Amniotic stem cell (primary cell): ENCODE results near the gene CEP104.
"Not testable (repeated sequence)": the region's sequence is repeated elsewhere in the genome, so short reads cannot be mapped to it uniquely, and the experiment has no call there.

Source experiments
- DNase-seq: peaks from one replicate; lab custom pipeline; 2025; lab: John Stamatoyannopoulos, UW

The CEP104 gene

DNA sequence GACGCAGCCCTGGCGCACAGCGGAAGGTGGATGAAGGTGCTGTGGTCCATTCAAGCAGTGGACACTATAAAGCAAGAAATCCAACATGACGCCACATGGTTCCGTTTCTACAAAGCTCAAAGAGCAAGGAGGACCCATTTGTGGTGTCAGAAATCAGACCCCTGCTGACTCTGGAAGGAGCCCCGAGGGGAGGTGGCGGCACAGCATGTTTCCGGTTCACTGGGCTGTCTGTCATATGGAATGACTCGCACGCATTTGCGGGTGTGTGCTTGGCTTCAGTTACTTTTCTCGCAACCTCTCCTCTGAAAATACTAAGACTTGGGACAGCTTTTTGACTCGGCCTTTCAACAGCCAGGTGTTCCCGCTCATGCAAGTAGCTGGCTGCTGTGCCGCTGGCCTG is 31.7 kb downstream of the CEP104 start:
- no peak for DNase-seq

DNA sequence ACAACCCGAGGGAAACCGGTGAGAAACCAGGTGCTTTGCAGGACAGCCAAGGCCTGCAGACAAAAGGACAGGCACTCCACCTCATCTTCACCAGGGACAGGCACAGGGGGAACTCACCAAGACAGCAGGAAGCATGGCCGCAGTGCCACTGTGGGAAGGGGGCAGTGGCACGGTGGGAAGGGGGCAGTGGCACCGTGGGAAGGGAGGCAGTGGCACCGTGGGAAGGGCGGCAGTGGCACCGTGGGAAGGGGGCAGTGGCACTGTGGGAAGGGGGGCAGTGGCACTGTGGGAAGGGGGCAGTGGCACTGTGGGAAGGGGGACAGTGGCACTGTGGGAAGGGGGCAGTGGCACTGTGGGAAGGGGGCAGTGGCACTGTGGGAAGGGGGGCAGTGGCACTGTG is 32.4 kb downstream of the CEP104 start:
- no peak for DNase-seq

DNA sequence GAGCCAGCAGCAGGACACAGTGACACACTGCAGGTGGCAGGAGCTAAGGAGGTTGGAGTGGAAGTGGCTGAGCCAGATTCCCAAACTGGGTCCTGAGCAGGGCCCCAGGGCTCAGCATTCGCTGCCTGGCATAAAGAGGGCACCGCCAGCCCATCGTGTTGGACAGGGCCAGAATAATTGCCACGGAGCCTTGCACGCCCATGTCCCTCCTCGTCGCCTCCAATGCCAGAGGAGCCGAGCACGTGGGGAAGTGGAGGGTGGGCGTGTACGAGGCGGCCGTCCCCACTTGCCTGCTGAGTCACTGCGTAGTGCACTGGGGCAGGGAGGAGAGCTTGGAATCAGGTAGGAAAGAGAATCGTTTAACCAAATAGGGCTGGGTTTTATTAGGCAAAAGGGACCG is 34.6 kb downstream of the CEP104 start:
- no peak for DNase-seq

DNA sequence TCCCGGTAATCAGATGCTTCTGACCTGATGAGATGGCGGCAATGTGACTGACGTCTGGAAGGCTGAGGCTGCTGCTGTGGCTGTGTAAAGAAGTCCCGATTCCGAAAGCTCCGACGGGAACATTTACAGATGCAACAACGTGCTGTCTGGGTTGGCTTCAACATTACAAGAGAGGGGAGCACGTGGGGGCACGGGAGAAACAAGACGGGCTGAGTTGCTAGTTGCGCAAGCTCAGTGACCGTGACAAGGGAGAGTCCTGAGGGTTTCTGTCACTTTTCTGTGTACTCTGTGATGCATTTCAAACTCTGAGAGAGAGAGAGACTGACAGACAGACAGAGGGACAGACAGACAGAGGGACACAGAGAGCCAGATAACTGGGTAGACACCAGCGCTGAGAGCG is 35.1 kb downstream of the CEP104 start:
- no peak for DNase-seq

DNA sequence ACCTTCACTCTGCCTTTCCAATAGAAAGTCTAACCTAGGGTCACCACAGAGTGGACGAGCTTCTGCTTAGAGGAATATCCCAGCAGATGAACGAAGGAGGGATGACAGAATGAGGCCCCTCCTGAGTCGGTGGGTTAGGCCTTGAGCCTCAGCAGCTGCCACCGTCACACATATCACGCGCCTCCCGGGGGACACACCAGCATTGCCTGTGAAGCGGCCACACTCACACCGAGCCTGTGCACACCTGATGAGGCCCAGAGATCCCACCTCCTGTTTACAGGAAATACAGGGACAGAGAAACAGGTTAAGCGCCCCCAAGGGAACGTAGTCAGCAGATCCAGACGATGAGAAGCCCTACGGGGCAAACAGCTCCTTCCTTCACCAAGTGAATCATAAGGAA is 35.6 kb downstream of the CEP104 start:
- no peak for DNase-seq

DNA sequence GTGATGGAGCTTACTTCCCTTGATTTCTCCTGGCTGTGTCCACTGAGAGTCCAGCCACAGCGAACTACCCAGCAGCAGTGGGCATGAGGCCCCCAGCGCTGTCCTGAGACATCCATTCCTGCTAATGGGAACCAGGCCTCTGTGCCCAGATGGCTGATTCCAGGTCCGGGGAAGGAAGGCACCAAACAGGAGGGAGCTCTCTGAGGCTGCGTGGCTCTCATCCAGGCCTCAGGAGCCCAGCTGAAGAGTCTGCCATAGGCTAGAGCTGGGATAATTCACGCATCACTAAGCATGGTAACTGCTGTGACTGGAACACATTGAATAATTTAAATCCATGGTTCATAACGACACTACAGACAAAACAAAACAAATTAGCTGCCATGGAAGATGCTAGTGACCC is 36.0 kb downstream of the CEP104 start:
- DNase-seq = no peak

DNA sequence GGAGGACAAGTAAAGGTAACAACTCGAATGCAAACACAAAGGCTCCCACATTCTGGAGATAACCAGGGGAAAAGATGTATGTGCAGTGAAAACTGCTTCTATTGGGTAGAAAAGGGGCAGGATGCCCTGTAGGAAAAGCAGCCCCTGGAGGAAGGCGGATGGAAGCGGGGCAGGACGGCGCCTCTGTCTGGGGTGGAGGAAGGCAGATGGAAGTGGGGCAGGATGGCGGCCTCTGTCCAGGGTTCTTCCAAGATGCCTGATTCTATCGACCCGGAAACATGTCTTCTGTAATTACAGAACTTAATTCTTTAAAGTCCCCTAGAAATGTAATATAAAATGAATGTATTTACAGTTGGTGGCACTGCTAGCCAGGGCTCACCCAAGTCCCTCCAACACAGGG is 36.7 kb downstream of the CEP104 start:
- DNase-seq = no peak

DNA sequence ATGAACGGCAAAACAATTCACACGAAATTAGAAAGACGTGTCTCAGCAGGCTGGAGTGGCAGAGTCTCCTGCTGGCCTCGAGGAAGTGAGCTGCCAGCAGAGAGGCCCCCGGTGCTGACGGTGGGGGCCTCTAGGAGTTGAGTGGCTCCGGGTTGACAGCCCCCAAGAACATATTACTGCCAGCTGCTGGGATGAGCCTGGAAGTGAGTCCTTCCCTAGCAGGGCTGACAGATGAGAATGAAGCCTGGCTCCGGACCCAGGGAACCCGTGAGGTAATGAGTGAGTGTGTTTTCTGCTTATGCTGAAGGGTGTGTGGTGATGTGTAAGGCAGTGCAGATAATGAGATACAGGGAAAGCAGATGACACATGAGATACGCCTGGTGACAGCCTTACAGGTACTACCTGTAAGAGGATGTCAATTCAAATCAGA is 37.2 kb downstream of the CEP104 start:
- no peak for DNase-seq

DNA sequence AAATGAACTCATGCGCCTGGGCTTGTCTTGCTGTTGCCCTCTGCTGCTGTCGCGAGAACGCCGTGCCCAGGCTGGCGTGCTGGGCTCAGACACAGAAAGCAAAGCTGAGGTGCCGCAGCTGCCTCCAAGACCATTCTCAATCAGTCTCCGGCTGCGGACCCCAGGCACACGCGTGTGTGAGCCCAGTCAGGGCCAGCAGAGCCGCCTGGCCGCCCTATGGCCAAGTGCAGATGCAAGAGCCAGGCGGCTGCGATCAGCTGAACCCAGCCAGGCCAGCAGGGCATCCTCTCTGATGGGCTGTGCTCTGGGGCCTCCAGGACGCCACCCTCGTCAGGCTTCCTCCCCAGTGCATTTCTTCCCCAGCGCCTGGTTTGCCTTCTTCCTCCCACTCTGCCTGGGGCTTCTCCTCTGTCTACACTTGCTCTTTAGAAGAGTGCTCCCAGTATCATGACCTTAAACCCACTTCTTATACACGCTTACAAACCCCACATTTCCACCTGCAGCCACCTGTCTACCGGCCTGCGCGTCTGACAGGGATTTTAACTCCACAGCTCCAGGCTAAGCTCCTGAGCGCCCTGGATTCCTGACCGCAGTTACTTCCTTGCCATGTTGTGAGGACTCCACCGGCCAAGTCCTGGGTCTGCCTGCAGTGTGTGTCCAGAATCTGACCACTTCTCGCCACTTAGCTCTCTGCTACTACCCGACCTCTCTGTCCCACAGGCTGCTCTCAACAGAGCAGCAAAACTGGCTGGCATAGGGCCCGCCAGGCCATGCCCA is 39.0 kb downstream of the CEP104 start:
- DNase-seq = no peak

DNA sequence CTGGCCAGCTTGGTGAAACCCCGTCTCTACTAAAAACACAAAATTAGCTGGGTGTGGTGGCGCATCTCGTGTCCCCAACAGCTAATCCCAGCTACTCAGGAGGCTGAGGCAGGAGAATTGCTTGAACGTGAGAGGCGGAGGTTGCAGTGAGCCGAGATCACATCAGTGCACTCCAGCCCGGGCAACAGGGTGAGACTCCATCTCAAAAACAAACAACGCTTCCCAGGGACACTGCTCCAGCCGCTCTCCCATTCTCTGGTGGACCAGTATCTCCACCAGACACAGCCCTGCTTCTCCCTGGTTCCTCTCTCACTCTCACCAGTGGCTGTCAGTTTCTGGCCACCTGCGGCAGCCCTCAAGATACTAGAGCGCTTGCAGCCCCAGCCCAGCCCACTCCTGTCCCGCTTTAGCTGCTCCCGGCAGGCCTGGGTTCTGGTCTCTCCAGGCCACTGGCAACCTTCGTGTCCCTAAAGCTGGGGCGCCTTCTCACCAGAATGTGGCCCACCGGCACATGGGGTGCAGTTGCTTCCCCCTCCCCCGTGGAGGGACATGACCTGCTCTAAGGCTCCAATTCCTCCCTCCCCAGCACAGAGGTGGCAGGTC is 39.8 kb downstream of the CEP104 start:
- DNase-seq = no peak

DNA sequence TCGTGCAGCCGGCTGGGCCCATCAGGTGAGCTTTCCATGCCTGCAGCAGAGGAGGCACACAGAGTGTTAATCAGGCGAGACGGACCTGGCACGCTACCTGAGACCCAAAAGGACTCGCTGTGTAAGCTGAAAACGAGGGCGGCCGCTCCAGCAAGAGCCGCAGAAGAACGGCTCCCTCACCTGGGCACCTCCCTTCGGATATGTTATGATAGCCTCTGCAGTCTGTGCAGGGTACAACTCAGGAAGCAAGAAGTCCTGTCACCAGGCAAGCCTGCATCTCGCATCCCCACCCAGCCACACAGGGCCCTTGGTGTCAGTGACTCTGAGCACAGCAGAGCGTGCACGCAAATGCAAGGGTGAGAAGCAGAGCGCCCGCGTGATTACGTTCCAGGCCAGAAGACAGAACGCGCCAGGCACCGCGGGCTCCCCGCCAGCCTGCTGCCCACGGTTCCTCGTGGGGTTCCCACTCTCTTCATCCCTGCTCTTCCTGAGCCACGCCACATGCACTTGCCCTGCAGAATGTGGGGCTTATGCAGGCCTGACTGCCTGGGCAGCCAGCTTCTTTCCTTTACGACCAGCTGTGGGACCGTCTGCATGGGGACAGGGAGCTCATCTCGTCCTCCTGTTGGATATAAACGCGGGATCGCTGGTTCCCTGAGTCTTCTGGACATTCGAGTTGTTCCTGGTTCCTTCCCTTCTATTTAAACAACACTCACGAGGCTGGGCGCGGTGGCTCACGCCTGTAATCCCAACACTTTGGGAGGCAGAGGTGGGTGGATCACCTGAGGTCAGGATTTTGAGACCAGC is 40.5 kb downstream of the CEP104 start:
- no peak for DNase-seq

DNA sequence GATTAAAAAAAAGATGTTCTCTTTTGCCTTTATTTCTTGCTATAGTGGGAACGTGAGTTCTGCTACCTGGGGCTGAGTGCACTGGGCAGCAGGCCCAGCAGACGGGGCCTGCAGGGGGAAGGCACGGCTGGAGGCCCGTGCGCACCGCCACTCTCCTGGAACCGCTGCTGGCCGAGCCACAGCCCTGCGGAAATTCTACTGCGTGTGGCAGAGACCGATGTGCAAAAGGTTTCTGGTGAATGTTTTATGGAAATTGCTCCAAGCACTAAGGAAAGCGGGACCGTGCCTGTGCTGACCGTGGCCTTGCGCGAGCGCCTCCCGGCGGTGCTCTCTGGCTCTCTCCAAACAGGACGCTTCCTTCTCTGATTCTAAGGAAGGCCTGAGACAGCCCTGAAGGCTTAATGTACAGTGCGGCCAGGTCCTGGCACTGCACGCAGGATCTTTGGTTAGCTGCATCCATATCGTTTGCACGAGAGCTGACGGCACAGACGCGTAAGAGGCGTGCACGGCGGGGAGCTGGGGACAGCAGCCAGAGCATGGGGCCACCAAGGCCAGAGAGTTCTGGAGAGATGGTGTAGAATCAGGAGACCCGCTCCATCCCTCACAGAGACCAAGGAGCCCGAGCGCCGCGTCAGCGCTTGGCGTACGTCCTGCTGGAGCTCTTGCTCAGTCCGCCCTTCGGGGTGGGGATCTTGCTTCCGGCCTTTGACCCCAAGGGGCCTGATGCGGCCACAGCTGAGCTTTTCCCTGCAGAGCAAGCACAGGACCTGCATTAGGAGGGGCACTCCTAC is 42.0 kb downstream of the CEP104 start:
- no peak for DNase-seq

DNA sequence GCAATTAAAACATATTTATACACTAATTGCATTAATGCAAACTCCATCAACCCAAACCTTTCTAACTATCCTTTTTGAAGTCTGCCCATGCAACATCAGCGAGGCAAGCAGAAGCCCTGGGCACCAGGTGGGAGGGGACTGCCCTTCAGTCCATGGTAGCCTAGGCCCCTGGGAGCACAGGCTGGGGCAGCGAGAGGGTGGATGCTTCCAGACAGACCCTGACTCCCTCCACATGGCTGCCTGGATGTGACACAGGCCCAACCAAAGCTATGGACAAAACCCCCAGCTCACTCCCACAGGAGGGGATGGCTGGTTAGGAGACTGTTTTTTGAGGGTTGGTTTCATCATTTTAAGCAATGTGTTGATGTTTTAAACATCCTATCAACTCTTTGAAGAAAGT is 42.9 kb downstream of the CEP104 start:
- DNase-seq = no peak

DNA sequence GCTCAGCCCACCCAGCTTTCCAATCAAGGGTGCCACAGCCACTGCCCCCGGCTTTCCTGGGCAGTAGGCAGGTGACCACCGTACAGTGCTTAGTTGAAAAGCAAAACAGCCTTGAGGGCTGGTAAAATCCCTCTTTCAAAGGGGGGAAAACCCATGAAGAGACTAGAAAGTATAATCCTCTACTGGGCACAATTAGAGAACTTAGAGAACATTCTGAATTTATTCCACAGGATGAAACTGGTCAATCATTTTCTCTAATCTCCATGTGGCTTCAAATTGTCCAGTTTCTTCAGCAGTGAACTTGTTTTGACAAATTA is 45.5 kb downstream of the CEP104 start:
- no peak for DNase-seq

DNA sequence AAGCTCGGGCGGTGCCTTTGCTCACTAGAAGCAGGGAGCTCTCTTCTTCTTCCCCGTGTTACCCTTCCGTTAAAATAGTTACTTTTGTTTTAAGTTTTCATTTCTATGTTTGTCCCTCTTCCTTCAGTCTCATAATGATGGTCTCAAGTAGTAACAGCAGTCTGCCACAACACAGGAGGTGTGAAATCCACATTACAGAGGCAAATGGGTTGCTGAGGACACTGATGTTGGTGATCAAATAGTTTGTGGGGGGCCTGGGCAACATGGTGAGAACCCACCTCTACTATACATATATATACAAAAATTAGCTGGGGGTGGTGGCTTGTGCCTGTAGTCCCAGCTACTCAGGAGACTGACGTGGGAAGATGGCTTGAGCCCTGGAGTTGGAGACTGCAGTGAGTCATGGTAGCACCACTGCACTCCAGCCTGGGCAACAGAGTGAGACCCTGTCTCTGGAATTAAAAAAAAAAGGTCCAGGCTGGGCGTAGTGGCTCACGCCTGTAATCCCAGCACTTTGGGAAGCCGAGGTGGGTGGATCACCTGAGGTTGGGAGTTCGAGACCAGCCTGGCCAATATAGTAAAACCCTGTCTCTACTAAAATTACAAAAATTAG is 46.8 kb downstream of the CEP104 start:
- DNase-seq = not testable (repeated sequence)

DNA sequence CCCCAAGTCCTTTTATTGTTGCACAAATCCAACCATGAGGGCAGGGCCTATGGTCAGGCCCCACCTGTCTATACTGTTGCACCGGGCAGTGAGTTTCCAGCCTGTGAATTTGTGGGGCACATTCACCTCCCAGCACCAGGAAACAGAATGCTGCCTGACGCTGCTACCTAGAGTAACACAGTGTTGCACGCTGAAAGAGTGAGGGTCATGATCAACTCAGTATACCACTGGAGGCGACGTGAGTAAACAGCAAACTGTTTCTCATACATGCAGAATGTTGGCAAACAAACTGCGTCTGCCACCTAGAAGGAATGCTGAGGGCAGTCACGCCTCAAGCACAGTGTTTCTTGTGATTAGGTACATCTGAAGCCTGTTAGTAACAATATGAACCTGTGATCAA is 47.3 kb downstream of the CEP104 start:
- DNase-seq = no peak

DNA sequence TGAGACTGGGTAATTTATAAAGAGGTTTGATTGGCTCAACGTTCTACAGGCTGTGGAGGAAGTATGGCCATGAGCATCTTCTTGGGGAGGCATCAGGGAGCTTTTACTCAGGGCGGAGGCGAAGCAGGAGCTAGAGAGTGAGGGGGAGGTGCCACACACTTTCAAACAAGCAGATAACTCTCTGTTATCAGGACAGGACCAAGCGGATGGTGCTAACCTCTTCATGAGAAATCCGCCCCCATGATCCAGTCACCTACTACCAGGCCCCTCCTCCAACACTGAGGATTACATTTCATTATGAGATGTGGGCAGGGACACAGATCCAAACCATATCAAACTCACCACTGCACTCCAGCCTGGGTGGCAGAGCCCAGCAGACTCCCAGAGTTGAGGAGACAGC is 49.2 kb downstream of the CEP104 start:
- no peak for DNase-seq

DNA sequence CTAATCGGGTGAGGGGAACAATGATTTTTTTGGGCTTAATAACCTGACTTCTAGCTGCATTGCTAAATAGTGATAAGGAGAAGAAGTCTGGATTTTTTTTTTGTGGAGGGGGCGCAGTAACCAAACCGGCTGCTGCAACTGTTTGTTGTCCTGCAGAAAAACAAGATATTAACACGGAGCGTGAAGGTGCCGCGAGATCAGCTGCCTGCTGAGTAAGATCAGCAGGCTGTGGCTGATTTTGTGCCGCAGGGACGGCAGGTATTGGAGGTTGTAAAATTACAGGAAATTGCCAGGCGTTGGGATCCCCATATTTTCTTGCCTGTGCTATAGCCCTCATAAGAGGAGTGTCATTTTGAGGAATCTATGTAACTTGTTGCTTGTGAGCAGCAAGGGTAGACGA is 52.0 kb downstream of the CEP104 start:
- DNase-seq = no peak

DNA sequence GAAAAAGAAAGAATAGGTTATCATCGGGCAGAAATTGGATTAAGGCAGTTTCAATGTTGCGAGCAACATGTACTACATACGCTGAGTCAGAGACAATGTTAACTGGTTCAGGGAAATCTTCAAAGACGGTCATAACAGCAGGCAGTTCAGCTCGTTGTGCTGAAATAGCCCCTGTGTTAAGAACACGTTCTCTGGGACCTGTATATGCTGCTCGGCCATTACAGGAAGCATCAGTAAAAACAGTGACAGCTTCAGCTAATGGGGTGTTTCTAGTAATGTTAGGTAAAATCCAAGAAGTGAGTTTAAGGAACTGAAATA is 52.4 kb downstream of the CEP104 start:
- DNase-seq = not testable (repeated sequence)

DNA sequence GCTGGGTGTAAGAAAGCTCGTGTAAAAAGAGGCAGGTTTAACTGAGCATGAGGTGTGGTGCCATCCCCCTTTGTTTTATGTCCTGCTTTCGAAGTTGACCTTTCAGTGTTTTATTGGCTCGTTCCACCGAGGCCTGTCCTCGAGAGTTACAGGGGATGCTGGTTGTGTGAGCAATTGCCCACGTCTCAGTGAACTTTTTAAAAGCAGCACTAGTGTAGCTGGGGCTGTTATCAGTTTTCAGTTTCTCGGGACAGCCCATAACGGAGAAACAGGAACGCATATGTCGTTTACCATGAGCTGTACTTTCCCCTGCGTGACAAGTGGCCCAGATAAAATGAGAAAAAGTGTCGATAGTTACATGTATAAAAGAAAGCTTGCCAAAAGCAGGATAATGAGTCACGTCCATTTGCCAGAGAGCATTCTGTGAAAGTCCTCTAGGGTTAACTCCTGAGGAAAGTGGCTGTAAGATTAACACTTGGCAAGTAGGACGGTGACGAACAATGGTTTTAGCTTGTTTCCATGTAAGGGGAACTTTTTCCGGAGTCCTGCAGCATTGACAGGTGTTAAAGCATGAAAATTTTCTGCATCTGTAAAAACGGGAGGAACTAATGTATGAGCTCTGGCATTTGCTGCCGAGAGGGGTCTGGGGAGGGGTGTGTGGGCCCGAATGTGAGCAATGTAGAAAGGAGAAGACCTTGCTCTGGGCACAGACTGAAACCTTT is 52.9 kb downstream of the CEP104 start:
- DNase-seq = no peak

DNA sequence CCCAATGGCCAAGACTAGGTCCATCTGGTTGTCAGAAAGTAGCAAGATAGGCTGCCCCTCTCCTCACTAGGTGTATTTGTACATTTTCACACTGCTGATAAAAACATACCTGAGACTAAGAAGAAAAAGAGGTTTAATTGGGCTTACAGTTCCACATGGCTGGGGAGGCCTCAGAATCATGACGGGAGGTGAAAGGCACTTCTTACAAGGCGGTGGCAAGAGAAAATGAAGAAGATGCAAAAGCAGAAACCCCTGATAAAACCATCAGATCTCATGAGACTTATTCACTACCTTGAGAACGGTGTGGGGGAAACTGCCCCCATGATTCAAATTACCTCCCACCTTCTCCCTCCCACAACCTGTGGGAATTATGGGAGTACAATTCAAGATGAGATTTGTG is 56.2 kb downstream of the CEP104 start:
- not testable (repeated sequence) for DNase-seq
